ENCODE results near the gene ARPC1B. TPM values are rescaled to one million over a fixed set of nuclear protein-coding genes. Genes with fewer than 3 reads are reported as not detected.

ARPC1B gene
- total and polyA plus RNA-seq, 4 donors, result 43.9 to 182 (median 112) TPM

GRCh38 chr7:99394188-99394502 is 19.6 kb downstream of the ARPC1B start (continued):
- TF ChIP-seq CTCF (IDR thresholded peaks at IDR 0.05; ENCODE audit: low read depth, low read length, missing input control), result no peak

- no peaks in the 10 kb centered on the region for H3K27me3 ChIP-seq (ENCODE audit: control insufficient read depth in 4 of 4, insufficient read depth in 4 of 4, low read length in 3 of 4)
- WGBS, result 43% methylated on average over 14 of the region's 14 CpGs
- H3K27ac ChIP-seq (ENCODE audit: low read depth in 1 of 2, low read length in 2 of 2), result peak overlapping the region in 1 of 2 donors; percentile 52
- no peaks in the 10 kb centered on the region for H3K9me3 ChIP-seq (ENCODE audit: control insufficient read depth in 4 of 4, low read length in 3 of 4)
- no peak overlapping the region for H3K4me3 ChIP-seq (ENCODE audit: low read depth in 1 of 3, low read length in 3 of 3)
- no peak overlapping the region for H3K9ac ChIP-seq (ENCODE audit: low read depth in 1 of 2, low read length in 2 of 2)
- DNase-seq (ENCODE audit: low spot score), result no peak
- H3K4me1 ChIP-seq (ENCODE audit: control insufficient read depth in 4 of 4, insufficient read depth in 4 of 4, low read length in 3 of 4), result peaks cover 8 to 30% (median 19%) of the 10 kb centered on the region in 4 donors
- H3K36me3 ChIP-seq (ENCODE audit: control insufficient read depth in 4 of 4, insufficient read depth in 3 of 4, low read depth in 1 of 4, low read length in 3 of 4), result peaks cover 11 to 51% (median 23%) of the 10 kb centered on the region in 4 donors
- TF ChIP-seq FOXA1 (IDR thresholded peaks at IDR 0.05) (peak; percentile 53), MAX (IDR thresholded peaks at IDR 0.05) (peak; percentile 71), FOXA2 (IDR thresholded peaks at IDR 0.05) (peak; percentile 79), ZBTB33 (IDR thresholded peaks at IDR 0.05) (no peak), HNF4A (conservative IDR thresholded peaks at IDR 0.05) (peak; percentile 52 to 80), GABPA (IDR thresholded peaks at IDR 0.05 in 1 of 2, conservative IDR thresholded peaks at IDR 0.05 in 1 of 2) (peak in 1 of 2 donors; percentile 63), NR2F2 (IDR thresholded peaks at IDR 0.05) (no peak), RAD21 (IDR thresholded peaks at IDR 0.05) (peak in 1 of 2 donors; percentile 2), CTCF (IDR thresholded peaks at IDR 0.05; ENCODE audit: low read depth, low read length, missing input control) (no peak), REST (IDR thresholded peaks at IDR 0.05) (no peak), HNF4G (IDR thresholded peaks at IDR 0.05) (no peak), ATF3 (IDR thresholded peaks at IDR 0.05) (no peak), EGR1 (IDR thresholded peaks at IDR 0.05; ENCODE audit: low read depth in 2 of 2) (no peak), JUND (IDR thresholded peaks at IDR 0.05) (peak in 1 of 2 donors; percentile 42), SP1 (IDR thresholded peaks at IDR 0.05) (no peak), TAF1 (conservative IDR thresholded peaks at IDR 0.05) (no peak), RXRA (IDR thresholded peaks at IDR 0.05) (peak; percentile 27 to 89), YY1 (IDR thresholded peaks at IDR 0.05) (peak; percentile 59)
Observed at GRCh38 chr7:99395616-99396327, 21.2 kb downstream of the ARPC1B start.

All from liver (tissue), 9 donors.